Measurements from ENCODE around the gene CYP19A1.
"Not testable (repeated sequence)": the region's sequence is repeated elsewhere in the genome, so short reads cannot be mapped to it uniquely, and the experiment has no call there.

The CYP19A1 gene

DNA sequence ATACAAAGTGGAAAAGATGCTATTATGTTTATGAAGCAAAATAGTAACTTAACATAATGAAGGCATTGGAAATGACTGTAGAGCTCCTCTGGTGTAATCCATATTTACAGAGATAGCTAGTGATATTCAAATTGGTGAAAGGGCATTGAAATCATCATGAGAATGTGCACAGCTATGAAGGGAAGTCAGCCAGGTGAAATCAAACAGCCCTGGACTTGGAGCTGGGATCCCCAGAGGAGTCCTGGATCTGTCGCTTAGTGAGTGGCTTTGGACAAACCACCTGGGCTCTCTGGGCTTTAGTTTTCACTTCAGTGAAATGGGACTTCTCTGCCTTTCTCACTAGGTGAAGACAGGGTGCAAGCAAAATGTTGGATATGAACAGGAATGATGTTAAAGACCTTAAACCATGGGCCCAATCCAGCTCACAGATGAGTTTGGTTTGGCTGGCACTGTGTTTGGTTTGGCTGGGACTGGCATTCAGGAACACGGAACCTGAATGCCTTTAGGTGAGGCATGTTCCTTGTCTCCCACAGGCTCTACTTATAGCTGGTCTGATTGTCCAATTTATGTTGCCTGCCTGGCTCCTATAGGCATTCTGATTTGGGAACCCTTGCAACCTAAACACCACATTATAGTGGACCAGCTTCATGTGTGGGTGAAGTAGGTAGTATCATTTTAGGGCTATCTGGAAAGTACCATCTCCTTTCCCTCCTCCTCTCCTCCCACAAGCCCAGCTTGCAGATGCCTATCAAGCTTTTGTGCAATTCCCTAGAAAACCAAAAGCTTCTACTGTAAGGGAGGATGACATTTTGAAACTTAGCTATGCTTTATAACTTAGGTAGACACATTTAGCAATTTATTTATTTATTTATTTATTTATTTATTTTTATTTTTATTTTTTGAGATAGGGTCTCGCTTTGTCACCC, 133.1 kb downstream of the CYP19A1 start:
- DNase-seq (ENCODE audit: low read depth), result no peak

DNA sequence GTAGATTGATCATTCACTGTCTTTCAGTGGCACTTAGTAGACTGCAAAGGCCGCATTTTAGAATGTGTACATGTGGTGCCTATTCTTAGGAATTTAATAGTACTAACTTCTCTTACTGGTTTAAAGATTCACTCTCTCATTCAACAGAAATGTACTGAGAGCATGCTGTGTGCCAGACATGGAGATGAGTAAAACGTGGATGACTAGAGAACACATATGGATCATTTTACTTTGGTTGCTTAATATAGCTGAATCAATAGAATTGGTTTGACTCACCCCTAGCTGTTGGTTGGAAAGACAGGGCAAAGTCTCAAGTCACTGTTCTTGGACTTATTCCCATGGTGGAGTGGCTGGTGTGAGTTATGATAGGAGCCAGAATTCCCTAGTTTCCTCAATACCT, 134.6 kb downstream of the CYP19A1 start:
- DNase-seq (ENCODE audit: low read depth), result no peak

DNA sequence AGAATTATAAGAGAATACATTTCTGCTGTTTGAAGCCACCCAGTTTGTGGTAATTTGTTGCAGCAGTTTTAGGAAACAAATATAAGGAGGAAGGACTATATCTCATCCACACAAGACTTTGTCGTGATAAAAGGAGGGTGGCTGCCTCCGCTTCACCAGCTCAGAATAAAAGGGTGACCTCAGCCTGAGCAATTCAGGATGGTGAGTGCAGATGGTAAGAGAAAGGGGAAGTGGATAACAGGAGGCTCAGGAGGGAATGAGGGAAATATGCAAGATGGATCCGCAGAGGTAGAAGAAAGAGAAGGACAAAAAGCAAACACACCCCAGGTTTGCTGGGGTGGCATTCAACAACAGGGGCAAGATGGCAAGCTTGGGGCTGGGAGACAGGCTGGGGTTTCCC, 135.6 kb downstream of the CYP19A1 start:
- DNase-seq (ENCODE audit: low read depth), result no peak

DNA sequence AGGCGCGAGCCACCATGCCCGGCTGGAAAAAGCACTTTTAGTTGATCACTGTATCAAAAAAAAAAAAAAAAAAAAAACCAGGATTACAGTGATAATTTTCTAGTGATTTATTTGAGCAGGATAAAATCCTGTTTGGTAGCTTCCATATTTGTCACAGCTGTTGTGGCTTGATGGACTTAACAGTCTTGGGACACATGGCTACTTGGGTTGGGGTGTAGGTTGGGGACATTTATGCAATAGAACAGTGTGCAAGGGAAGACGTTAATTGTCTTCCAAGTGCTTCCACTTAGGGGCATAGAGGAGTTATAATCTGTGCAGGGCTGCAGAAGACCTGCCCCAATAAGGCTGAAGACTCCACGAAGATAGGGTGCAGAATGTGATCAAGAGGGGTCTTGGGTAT, 136.8 kb downstream of the CYP19A1 start:
- no peak for DNase-seq (ENCODE audit: low read depth)

DNA sequence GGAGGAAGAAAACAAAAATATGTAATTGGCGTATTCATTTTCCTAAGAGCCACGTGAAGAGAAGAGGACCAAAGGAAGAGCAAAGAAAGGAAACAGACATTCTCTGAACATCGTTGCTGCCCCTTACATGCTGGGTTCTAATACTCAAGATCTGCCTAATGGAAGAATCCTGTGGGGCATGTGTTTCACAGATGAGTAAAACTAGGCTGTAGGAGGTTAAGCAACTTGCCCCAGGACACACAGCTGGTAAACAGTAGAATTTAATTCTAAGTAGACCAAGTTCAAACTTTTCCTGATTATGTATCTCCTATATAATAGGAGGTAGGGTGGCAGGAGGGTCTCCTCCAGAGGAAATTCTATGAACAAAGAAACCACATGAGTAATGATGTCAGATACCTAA, 137.6 kb downstream of the CYP19A1 start:
- no peak for DNase-seq (ENCODE audit: low read depth)

DNA sequence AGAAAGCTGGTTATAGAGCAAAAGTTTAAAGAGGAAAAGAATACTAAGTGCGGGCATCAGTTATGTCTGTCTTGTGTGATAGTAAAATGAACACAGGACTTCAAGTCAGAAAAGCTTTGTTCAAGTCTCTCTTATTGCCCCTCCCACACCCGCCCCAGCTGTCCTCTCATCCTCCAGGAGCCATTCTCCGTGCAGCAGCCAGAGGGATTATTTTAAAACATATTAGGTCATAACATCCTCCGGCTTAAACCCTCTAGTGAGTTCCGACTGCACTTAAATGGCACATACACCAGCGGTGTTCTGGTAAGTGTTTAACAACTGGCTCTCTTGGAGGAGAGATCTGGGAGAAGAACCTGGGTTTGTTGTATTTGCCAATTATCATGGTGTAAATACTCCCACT, 138.9 kb downstream of the CYP19A1 start:
- DNase-seq (ENCODE audit: low read depth), result no peak

DNA sequence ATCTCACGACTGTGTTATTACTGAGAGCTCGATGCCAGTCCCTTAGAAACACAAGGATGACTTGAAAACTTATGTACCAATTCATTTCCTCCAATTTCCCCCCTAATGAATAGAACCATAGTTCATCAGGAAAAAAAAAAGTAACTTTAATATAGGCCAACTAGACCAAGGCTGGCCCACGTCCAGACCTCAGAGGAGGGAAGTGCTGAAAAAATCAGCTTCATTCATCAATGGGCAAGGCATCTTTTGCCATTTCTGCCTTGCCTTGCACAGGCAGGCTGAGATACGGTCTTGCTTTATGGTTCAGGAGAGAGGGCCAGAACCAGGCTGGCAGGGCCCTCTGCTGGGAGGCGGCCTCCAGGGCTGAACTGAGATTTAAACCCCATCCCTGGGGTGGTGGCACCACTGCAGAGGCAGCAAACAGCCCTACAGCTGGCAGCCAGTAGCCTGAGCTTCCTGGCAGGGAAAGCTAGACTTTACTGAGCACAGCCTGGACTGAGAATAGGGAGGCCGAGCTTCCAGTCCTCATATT, 139.6 kb downstream of the CYP19A1 start:
- no peak for DNase-seq (ENCODE audit: low read depth)

DNA sequence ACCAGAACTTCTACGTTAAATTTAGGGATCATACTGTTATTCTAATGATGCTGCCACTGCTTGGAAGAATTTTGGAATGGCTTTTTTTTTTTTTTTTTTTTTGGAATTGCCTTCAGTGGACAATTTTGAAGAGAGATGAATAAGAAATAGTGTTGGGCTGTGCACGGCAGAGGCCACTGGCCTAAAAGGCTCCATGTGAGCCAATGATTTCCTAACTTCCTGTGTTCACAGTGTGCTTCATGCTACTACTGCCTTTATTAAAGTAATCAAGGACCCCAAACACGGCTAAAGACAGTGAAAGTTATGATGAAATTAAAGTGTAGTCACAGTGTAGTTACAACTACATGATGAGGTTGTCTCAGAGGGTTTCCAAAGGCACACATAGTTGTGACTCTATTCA, 142.9 kb downstream of the CYP19A1 start:
- no peak for DNase-seq (ENCODE audit: low read depth)

DNA sequence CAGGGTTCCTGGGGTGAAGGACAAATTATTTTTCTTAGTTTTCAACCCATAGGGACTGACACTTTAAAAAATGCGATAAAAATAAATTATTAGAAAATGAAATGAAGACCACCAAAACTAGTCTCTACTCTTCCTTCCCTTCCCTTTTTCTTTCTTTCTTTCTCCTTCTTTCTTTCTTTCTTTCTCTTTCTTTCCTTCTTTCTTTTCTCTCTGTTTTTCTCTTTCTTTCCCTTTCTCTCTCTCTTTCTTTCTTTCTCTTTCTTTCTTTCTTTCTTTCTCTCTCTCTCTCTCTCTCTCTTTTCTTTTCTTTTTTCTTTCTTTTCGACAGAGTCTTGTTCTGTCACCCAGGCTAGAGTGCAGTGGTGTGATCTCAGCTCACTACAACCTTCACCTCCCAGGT, 144.4 kb downstream of the CYP19A1 start:
- no peak for DNase-seq (ENCODE audit: low read depth)

DNA sequence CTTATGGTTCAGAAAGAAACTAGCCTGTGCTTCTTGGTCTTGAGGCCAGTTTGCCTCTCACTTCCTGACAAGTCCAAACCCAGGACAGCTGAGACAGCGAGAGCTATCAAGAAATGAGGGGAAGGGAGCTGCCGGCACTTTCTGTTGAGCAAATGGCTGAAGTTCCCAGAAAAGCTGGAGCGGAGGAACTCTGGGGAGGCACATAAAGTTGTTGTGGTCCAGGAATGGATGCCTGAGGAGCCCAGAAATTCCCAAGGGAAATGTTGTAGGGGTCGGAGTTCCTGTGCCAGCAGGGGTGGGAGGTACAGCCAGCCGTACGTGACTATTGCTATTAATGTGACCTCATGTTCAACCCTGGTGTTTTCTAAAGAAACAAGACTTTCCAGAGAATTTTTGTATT, 144.9 kb downstream of the CYP19A1 start:
- DNase-seq (ENCODE audit: low read depth), result no peak

DNA sequence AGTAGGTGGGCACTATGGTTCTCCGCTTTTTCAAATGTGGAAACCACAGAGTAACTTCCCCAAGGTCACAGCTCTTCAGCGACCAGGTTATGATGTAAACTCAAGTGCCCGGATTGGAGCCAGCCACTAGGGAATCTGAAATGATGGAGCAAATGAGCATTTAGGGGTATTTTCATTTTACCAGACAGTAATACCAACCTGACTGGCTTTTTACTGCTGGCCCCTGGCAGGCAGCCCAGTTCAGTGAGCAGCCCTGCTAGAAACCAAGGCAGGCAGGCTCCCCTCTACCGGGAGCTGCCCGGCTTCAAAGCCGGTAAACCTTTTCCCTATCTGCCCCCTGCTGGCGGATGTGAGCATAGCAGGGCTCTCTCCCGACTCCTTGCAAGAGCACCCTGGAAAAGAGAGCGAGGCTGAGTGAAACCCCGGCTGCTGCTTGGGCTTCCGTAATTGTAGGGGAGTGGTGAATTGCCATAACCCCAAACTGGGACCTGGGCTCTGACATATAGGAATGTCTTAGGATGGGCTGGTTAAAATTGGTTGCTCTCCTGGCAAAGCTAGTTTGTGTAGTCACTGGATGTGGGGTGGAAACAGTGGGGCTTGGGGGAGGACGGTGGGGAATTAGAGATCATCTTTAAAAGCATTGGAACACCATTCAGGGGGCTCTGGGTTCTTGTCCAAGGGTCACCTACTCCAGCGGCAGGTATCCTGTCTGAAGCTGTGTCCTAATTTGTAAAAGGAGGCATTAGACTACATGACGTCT, 145.7 kb downstream of the CYP19A1 start:
- DNase-seq (ENCODE audit: low read depth), result peak; percentile 5

DNA sequence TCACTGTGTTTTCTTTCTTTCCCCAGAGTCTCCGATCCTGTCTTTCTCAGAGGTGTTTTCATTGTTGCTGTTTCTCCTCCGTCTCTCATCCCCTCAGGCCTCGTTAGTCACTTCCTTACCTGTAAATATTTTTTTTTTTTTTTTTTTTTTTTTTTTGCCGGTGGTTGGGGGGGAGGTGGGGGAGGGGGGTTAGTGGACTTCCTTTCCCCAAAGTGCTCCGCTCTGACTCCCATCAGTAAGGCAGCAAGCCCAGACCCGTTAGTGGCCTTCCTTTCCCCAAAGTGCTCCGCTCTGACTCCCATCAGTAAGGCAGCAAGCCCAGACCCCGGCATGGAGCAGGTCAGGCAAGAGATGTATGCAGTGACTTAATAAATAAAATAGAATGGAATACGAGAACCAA, 146.6 kb downstream of the CYP19A1 start:
- no peak for DNase-seq (ENCODE audit: low read depth)

DNA sequence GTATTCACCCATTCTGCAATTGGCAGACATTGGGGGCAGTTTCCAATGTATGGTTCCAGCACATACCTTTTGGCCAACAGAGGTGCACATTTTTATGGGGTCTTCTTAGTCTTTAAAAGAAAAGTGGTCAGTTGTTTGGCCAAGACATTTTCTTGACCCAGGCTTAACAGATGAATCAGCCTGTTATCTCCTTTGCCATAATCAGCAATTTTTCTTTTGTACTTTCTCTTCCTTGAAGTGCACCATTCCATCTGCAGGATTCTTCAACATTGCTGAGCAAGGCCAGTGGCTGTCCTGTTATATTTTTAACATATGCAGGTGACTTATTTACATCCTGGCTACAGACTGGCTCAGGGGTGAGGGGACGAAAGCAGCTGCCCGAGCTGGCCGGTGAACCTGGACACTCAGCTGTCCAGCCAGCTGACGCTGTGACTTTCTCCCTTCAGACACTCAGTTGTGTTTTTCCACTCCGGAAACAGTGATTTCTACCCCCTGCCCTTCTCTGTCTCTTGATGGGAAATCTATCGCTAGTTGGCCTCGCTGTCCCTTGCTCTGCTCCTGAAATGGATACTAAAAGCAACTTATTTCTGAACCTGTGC, 147.2 kb downstream of the CYP19A1 start:
- DNase-seq (ENCODE audit: low read depth), result no peak

DNA sequence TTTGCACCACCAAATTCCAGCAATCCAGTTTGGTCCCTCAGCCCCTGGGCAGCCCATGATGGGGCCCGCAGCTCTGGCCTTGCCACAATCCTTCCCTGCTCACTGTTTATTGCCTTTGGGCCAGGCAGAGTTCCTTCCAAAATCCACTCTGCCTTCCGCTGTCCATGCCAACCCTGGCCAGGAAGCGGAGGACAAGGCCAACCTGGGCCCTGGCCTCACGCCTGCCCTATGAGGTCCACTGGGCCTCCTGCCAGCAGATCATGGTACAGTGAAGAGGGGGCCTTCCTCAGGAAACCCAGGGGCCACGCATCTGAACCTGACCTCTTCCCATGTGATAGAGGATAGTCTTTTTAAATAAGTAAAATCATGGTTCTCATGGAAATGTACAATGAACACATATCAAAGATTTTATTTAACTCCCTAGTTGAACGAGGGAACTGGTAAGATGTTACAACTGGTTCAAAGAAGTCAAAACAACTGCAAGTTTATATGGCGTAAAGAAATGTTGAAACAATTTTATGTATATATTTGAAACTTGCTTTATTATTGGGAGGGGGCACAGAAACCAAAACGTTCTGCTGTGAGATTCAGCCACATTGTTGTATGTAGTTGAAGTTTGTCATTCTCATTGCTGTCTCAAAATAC, 147.8 kb downstream of the CYP19A1 start:
- DNase-seq (ENCODE audit: low read depth), result no peak

DNA sequence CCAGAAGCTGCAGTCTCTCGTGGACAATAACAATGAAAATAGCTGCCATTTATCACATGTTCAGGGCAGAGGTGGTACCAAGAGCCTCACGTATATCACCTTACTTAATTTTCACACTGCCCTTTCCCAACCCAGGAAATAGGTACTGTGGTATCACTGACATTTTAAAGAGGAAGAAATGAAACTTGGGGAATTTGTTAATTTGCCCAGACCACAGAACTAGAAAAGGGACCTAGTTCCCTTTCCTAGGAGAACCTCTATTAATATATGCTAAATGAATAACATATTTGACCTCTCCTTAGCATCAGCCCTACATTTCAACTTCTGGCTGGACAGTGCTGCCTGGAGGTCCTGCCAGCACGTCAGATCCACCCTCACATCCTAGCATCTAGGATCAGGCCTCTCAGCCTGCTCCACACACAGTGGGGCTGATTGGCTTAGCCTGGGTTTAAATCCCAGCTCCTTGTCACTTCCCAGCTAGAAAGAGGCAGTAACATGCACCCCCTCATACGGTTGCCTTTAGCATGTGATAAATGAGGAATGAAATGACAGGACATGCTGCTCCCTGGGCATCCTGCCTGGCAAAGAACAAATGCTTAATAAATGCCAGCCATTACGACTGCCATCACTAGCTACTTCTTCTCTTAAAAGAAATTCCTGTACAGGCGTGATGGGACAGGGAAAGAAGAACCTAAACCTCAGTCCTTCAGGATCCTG, 148.6 kb downstream of the CYP19A1 start:
- no peak for DNase-seq (ENCODE audit: low read depth)

DNA sequence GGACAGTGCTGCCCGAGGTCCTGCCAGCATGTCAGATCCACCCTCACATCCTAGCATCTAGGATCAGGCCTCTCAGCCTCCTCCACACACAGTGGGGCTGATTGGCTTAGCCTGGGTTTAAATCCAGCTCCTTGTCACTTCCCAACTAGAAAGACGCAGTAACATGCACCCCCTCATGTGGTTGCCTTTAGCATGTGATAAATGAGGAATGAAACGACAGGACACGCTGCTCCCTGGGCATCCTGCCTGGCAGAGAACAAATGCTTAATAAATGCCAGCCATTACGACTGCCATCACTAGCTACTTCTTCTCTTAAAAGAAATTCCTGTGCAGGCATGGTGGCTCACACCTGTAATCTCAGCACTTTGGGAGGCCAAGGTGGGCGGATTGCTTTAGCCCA, 149.6 kb downstream of the CYP19A1 start:
- not testable (repeated sequence) for DNase-seq (ENCODE audit: low read depth)

DNA sequence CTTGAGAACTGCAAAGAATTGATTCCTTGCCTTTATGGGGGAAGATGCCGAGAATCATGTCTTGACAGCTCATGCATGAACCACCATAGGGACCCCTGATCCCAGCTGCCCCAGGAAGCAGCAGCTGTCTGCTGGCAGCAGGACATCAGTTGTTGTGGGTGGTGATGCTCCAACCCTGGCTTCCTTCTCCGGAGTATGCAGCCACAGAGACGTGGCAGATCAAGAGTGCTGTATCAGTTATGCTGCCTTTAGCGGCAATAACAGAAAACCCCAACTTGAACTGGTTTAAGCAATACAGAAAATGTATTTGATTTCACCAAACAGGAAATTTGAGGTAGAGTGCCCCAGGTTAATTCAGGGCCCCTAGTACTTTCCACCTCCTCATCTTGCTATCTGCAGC, 151.5 kb downstream of the CYP19A1 start:
- no peak for DNase-seq (ENCODE audit: low read depth)

DNA sequence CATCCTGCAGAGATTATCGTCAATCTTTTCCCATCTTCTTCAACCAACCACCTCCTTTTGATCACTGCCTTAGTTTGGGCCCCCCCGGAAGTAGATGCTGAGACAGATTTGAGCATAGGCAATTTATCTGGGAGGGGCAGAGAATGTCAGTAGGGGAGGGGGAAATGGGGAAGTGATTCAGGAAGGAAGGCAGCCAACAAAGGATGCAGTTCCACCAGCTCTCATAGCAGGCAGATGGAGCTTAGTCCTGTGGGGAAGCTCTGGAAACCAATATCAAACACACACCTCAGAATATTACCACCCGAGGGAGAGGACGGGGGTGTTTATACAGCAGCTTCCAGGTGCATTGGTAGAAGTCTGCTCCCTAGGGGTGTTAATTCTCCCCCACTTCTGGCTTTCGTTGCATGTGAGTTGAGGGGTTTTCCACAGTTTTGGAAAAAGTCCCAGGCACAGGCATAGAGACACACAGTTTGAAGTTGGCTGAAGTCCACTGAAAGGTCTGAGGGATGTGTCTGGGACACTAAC, 152.2 kb downstream of the CYP19A1 start:
- DNase-seq (ENCODE audit: low read depth), result no peak

DNA sequence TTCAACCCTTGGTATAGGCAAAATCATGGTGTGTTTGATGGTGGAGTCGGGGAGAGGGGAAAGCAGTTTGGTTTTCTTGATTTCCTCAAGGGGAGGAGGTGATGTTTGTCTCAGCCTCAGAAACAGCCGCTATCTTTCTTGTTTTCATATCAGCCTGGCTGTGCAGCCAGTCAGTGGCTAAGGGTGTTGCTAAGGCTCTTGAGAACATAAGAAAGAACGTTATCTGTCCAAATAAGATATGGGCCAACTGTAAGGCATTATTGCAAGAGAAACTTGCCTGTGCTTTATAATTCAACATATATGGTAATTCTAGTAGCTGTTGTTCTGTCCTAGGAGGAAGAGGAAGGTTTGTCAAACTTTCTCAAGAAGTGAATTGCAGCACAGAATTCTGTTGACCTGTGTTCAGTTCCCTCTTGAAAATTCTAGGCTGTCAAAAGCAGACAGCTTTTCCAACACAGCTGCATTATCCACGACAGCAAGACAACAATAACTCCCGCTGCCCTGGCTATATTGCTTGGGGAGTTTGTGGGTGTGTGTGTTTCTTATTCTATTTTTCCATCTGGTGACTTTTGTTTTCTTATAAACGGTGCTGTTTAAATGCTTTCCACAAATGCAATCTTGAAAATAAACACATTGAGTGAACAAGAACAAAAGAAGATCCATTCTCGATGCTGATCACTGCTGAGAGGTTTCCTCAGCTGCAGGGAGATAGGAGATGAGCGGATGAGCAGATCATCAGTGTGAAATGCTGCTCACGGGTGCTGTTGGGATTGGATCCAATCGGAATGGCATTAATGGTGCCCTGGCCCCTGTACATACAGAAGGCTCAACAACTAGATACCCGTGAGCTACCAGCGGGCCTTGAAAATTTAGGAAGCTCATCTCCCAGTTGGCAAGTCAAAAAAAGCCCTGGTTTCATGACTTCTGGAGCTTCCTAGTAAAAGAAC, 152.9 kb downstream of the CYP19A1 start:
- DNase-seq (ENCODE audit: low read depth), result no peak

DNA sequence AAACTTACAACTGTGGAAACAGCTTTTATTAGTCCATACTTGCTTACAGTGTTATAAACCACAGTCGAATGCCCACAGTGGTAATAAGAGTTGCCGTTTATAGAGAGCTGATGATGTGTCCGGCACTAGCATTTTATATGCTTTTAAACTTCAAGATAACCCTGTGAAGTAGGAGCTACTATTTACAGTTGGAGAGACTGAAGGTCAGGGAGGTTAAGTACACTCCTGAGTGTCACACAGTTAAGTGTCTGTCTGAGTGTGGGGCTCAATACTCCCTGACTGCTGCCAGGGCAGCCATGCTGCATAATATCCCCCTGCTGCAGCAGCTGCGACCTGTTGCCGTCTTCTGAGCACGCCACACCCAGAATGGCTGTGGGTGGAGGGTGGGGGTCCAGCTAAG, 153.8 kb downstream of the CYP19A1 start:
- DNase-seq (ENCODE audit: low read depth), result no peak
